Ishikawa (cell line): Measurements from ENCODE around the gene DNAH3.

Source experiments
- CEBPB ChIP-seq: IDR thresholded peaks from 2 replicates; pipeline ENCODE4 v1.6.1; 2012
- CREB1 ChIP-seq: IDR thresholded peaks from 2 replicates; pipeline ENCODE4 v1.6.1; 2012; ENCODE audit warnings: low read depth
- EP300 ChIP-seq: IDR thresholded peaks from 2 replicates; pipeline ENCODE4 v1.6.1; 2012; ENCODE audit warnings: borderline replicate concordance
- MAX ChIP-seq: IDR thresholded peaks from 2 replicates; pipeline ENCODE4 v1.6.1; 2012
- REST ChIP-seq: IDR thresholded peaks from 2 replicates; pipeline ENCODE4 v1.6.1; 2012; ENCODE audit warnings: low read depth, mild to moderate bottlenecking
- TAF1 ChIP-seq: IDR thresholded peaks from 2 replicates; pipeline ENCODE4 v1.6.1; 2012; ENCODE audit warnings: low read depth, mild to moderate bottlenecking
- TCF12 ChIP-seq: IDR thresholded peaks from 2 replicates; pipeline ENCODE4 v1.6.1; 2012; ENCODE audit warnings: low read depth
- YY1 ChIP-seq: IDR thresholded peaks from 2 replicates; pipeline ENCODE4 v1.6.1; 2012; ENCODE audit warnings: low read depth

GRCh38 chr16:20937736-20938135 lies 212.9 kb downstream of the DNAH3 start:
- no peak for TF ChIP-seq MAX
- TF ChIP-seq EP300 = no peak
- no peak for TF ChIP-seq REST
- no peak for TF ChIP-seq YY1
- no peak for TF ChIP-seq CEBPB
- no peak for TF ChIP-seq TCF12
- TF ChIP-seq TAF1 = no peak
- no peak for TF ChIP-seq CREB1
